SK-N-SH treated with all-trans-retinoic acid at 6 μM for 48 hours (cell line): ENCODE results near the gene HERC6.

Experiments used
- ATAC-seq: fragments of 200-7000 bp; cut with Tn5 transposase; 3 replicates; pipeline ENCODE4 v1.9.1; 2020; ENCODE audit warnings: mild to moderate bottlenecking, moderate library complexity
- BACH2 ChIP-seq: fragments of 250-450 bp; sonication (Bioruptor Pico); IDR thresholded peaks from 2 replicates; pipeline ENCODE4 v1.9.0; 2021; ENCODE audit warnings: mild to moderate bottlenecking, borderline replicate concordance
- CSDC2 ChIP-seq: fragments of 250-450 bp; sonication (Bioruptor Pico); IDR thresholded peaks from 2 replicates; pipeline ENCODE4 v1.5.0; 2020; ENCODE audit warnings: mild to moderate bottlenecking, moderate library complexity
- ESRRG ChIP-seq: fragments of 250-450 bp; sonication (Bioruptor Pico); IDR thresholded peaks from 2 replicates; pipeline ENCODE4 v1.6.1; 2021; ENCODE audit warnings: mild to moderate bottlenecking
- ISL1 ChIP-seq: fragments of 250-450 bp; sonication (Bioruptor Pico); IDR thresholded peaks from 2 replicates; pipeline ENCODE4 v2.1.2; 2022; ENCODE audit warnings: mild to moderate bottlenecking, moderate library complexity
- OSR1 ChIP-seq: fragments of 250-450 bp; sonication (Bioruptor Pico); IDR thresholded peaks from 2 replicates; pipeline ENCODE4 v1.8.0; 2022; ENCODE audit warnings: moderate library complexity, mild to moderate bottlenecking, inconsistent platforms
- PPARA ChIP-seq: fragments of 250-450 bp; sonication (Bioruptor Pico); IDR thresholded peaks from 2 replicates; pipeline ENCODE4 v1.5.0; 2020; ENCODE audit warnings: mild to moderate bottlenecking, borderline replicate concordance
- RARB ChIP-seq: fragments of 250-450 bp; sonication (Bioruptor Pico); IDR thresholded peaks from 2 replicates; pipeline ENCODE4 v1.8.0; 2021; ENCODE audit warnings: mild to moderate bottlenecking, moderate library complexity
- SNAI2 ChIP-seq: fragments of 250-450 bp; sonication (Bioruptor Pico); IDR thresholded peaks from 2 replicates; pipeline ENCODE4 v1.5.0; 2020; ENCODE audit warnings: mild to moderate bottlenecking, moderate library complexity
- TCF4 ChIP-seq: fragments of 250-450 bp; sonication (Bioruptor Pico); IDR thresholded peaks from 2 replicates; pipeline ENCODE4 v1.8.0; 2021; ENCODE audit warnings: mild to moderate bottlenecking, moderate library complexity, borderline replicate concordance
- ZC3H10 ChIP-seq: fragments of 250-450 bp; sonication (Bioruptor Pico); IDR thresholded peaks from 2 replicates; pipeline ENCODE4 v1.5.1; 2021; ENCODE audit warnings: mild to moderate bottlenecking, moderate library complexity
- ZFP3 ChIP-seq: fragments of 250-450 bp; sonication (Bioruptor Pico); IDR thresholded peaks from 2 replicates; pipeline ENCODE4 v1.5.0; 2020; ENCODE audit warnings: mild to moderate bottlenecking, moderate library complexity
- ZFP30 ChIP-seq: fragments of 450-650 bp; formaldehyde crosslinking; IDR thresholded peaks from 2 replicates; pipeline ENCODE4 v1.5.0; 2022; ENCODE audit warnings: mild to moderate bottlenecking, moderate library complexity
- ZNF565 ChIP-seq: fragments of 450-650 bp; formaldehyde crosslinking; conservative IDR thresholded peaks from 2 replicates; pipeline ENCODE4 v1.5.0; 2020; ENCODE audit warnings: low read depth, mild to moderate bottlenecking, moderate library complexity
- ZNF70 ChIP-seq: fragments of 450-650 bp; formaldehyde crosslinking; IDR thresholded peaks from 2 replicates; pipeline ENCODE4 v1.5.0; 2020; ENCODE audit warnings: mild to moderate bottlenecking, moderate library complexity
- ZNF8 ChIP-seq: fragments of 450-650 bp; formaldehyde crosslinking; IDR thresholded peaks from 2 replicates; pipeline ENCODE4 v1.5.0; 2020; ENCODE audit warnings: mild to moderate bottlenecking, moderate library complexity
- TF ChIP-seq, protein P1 (sequence below): fragments of 250-450 bp; sonication (Bioruptor Pico); IDR thresholded peaks from 2 replicates; pipeline ENCODE4 v1.5.0; 2020; ENCODE audit warnings: mild to moderate bottlenecking, moderate library complexity
- TF ChIP-seq, protein P2 (sequence below): fragments of 250-450 bp; sonication (Bioruptor Pico); IDR thresholded peaks from 2 replicates; pipeline ENCODE4 v1.5.1; 2021; ENCODE audit warnings: mild to moderate bottlenecking, moderate library complexity
- TF ChIP-seq, protein P3 (sequence below): fragments of 250-450 bp; sonication (Bioruptor Pico); IDR thresholded peaks from 2 replicates; pipeline ENCODE4 v1.5.1; 2020; ENCODE audit warnings: low read depth, mild to moderate bottlenecking, moderate library complexity
- TF ChIP-seq, protein P4 (sequence below): fragments of 250-450 bp; sonication (Bioruptor Pico); IDR thresholded peaks from 2 replicates; pipeline ENCODE4 v1.8.0; 2020; ENCODE audit warnings: mild to moderate bottlenecking, moderate library complexity, borderline replicate concordance
- TF ChIP-seq, protein P5 (sequence below): fragments of 250-450 bp; sonication (Bioruptor Pico); IDR thresholded peaks from 2 replicates; pipeline ENCODE4 v1.8.0; 2021; ENCODE audit warnings: low read depth, mild to moderate bottlenecking, moderate library complexity, borderline replicate concordance

Gene HERC6

DNA sequence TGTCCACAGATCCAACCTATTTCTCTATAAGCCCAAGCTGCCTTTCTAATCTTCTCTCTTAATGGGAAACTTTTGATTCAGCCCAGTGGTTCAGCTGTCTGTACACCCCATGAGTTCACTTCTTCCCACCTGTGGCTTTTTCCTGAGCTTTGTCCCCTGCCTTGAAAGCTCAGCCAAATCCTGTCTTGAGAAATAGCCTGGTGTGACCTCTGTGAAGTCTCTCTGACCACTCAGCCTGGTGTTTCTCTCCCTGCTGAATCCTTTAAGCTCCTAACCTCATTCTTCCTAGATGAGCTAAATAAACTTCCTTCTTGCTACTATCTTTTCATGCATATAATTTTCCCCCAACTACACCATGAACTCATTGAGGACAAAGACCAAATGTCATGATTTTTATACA, 63.0 kb downstream of the HERC6 start:
- TF ChIP-seq, protein P1, sequence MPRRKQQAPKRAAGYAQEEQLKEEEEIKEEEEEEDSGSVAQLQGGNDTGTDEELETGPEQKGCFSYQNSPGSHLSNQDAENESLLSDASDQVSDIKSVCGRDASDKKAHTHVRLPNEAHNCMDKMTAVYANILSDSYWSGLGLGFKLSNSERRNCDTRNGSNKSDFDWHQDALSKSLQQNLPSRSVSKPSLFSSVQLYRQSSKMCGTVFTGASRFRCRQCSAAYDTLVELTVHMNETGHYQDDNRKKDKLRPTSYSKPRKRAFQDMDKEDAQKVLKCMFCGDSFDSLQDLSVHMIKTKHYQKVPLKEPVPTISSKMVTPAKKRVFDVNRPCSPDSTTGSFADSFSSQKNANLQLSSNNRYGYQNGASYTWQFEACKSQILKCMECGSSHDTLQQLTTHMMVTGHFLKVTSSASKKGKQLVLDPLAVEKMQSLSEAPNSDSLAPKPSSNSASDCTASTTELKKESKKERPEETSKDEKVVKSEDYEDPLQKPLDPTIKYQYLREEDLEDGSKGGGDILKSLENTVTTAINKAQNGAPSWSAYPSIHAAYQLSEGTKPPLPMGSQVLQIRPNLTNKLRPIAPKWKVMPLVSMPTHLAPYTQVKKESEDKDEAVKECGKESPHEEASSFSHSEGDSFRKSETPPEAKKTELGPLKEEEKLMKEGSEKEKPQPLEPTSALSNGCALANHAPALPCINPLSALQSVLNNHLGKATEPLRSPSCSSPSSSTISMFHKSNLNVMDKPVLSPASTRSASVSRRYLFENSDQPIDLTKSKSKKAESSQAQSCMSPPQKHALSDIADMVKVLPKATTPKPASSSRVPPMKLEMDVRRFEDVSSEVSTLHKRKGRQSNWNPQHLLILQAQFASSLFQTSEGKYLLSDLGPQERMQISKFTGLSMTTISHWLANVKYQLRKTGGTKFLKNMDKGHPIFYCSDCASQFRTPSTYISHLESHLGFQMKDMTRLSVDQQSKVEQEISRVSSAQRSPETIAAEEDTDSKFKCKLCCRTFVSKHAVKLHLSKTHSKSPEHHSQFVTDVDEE: no peak
- TF ChIP-seq RARB (CRISPR knock-in tag) (no peak), PPARA (CRISPR knock-in tag) (no peak), ZNF565 (CRISPR knock-in tag) (no peak), OSR1 (CRISPR knock-in tag) (no peak), ZFP30 (no peak), ESRRG (no peak), ZC3H10 (CRISPR knock-in tag) (no peak), BACH2 (CRISPR knock-in tag) (no peak), ISL1 (no peak)
- TF ChIP-seq, protein P2, sequence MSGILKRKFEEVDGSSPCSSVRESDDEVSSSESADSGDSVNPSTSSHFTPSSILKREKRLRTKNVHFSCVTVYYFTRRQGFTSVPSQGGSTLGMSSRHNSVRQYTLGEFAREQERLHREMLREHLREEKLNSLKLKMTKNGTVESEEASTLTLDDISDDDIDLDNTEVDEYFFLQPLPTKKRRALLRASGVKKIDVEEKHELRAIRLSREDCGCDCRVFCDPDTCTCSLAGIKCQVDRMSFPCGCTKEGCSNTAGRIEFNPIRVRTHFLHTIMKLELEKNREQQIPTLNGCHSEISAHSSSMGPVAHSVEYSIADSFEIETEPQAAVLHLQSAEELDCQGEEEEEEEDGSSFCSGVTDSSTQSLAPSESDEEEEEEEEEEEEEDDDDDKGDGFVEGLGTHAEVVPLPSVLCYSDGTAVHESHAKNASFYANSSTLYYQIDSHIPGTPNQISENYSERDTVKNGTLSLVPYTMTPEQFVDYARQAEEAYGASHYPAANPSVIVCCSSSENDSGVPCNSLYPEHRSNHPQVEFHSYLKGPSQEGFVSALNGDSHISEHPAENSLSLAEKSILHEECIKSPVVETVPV (CRISPR knock-in tag): no peak
- TF ChIP-seq, protein P3, sequence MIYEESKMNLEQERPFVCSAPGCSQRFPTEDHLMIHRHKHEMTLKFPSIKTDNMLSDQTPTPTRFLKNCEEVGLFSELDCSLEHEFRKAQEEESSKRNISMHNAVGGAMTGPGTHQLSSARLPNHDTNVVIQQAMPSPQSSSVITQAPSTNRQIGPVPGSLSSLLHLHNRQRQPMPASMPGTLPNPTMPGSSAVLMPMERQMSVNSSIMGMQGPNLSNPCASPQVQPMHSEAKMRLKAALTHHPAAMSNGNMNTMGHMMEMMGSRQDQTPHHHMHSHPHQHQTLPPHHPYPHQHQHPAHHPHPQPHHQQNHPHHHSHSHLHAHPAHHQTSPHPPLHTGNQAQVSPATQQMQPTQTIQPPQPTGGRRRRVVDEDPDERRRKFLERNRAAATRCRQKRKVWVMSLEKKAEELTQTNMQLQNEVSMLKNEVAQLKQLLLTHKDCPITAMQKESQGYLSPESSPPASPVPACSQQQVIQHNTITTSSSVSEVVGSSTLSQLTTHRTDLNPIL (CRISPR knock-in tag): no peak
- TF ChIP-seq, all 23 proteins: peak for 0
- no peak for ATAC-seq

DNA sequence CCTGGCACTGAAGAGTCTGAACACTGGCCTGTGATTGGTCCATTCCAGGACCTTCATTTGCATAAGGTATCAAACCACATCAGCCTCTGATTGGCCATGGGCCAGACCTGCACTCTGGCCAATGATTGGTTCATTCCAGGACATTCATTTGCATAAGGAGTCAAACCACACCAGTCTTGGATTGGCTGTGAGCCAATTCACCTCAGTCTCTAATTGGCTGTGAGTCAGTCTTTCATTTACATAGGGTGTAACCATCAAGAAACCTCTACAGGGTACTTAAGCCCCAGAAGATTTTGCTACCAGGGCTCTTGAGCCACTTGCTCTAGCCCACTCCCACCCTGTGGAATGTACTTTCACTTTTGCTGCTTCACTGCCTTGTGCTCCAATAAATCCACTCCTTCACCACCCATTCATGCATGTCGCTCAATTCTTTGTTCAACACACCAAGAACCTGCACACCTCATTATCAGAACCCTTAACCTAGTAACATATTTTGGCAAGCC, 64.1 kb downstream of the HERC6 start:
- TF ChIP-seq ZC3H10 (CRISPR knock-in tag): no peak
- no peak for TF ChIP-seq ESRRG
- TF ChIP-seq SNAI2 (CRISPR knock-in tag): no peak
- TF ChIP-seq PPARA (CRISPR knock-in tag): no peak
- TF ChIP-seq RARB (CRISPR knock-in tag): no peak
- no peak for TF ChIP-seq OSR1 (CRISPR knock-in tag)
- TF ChIP-seq, protein P2 (CRISPR knock-in tag): no peak
- no peak for TF ChIP-seq CSDC2
- TF ChIP-seq, protein P3 (CRISPR knock-in tag): no peak
- no peak for TF ChIP-seq BACH2 (CRISPR knock-in tag)
- no peak for TF ChIP-seq ZNF8 (CRISPR knock-in tag)
- TF ChIP-seq, protein P4, sequence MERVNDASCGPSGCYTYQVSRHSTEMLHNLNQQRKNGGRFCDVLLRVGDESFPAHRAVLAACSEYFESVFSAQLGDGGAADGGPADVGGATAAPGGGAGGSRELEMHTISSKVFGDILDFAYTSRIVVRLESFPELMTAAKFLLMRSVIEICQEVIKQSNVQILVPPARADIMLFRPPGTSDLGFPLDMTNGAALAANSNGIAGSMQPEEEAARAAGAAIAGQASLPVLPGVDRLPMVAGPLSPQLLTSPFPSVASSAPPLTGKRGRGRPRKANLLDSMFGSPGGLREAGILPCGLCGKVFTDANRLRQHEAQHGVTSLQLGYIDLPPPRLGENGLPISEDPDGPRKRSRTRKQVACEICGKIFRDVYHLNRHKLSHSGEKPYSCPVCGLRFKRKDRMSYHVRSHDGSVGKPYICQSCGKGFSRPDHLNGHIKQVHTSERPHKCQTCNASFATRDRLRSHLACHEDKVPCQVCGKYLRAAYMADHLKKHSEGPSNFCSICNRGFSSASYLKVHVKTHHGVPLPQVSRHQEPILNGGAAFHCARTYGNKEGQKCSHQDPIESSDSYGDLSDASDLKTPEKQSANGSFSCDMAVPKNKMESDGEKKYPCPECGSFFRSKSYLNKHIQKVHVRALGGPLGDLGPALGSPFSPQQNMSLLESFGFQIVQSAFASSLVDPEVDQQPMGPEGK (CRISPR knock-in tag): no peak
- TF ChIP-seq, protein P5, sequence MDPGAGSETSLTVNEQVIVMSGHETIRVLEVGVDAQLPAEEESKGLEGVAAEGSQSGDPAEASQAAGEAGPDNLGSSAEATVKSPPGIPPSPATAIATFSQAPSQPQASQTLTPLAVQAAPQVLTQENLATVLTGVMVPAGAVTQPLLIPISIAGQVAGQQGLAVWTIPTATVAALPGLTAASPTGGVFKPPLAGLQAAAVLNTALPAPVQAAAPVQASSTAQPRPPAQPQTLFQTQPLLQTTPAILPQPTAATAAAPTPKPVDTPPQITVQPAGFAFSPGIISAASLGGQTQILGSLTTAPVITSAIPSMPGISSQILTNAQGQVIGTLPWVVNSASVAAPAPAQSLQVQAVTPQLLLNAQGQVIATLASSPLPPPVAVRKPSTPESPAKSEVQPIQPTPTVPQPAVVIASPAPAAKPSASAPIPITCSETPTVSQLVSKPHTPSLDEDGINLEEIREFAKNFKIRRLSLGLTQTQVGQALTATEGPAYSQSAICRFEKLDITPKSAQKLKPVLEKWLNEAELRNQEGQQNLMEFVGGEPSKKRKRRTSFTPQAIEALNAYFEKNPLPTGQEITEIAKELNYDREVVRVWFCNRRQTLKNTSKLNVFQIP (CRISPR knock-in tag): no peak
- TF ChIP-seq ZFP3 (CRISPR knock-in tag): no peak
- no peak for TF ChIP-seq TCF4 (CRISPR knock-in tag)
- no peak for TF ChIP-seq ZNF70 (CRISPR knock-in tag)
- no peak for ATAC-seq
